Transverse colon (tissue), 3 donors: ENCODE data around the gene LAPTM4A.

Experiments used
- CTCF ChIP-seq, 5 experiments: fragments of 200-600 bp in 3 of 5; fragments of 450-650 bp in 2 of 5; sonication (generic) in 3 of 5; IDR thresholded peaks; 1 replicate in 2 of 5; 2 replicates in 3 of 5; pipeline ENCODE4 v1.5.1; 2016 to 2017; ENCODE audit warnings: antibody characterized with exemption in 5 of 5, inconsistent platforms in 3 of 5, mild to moderate bottlenecking in 2 of 5, moderate library complexity in 1 of 5
- POLR2A ChIP-seq: fragments of 450-650 bp; IDR thresholded peaks from one replicate; pipeline ENCODE4 v1.6.1; 2016; ENCODE audit warnings: antibody characterized with exemption, mild to moderate bottlenecking, moderate library complexity

- no peak for TF ChIP-seq POLR2A
- no peak for TF ChIP-seq CTCF (IDR thresholded peaks at IDR 0.05)
Measured at GRCh38 chr2:20092901-20093235, 41.4 kb upstream of the LAPTM4A start.
